Sigmoid colon (tissue), 7 donors: Measurements from ENCODE around the gene ENAM. TPM values are rescaled to one million over a fixed set of nuclear protein-coding genes. Genes with fewer than 3 reads are reported as not detected.

Experiments used
- DNase-seq: peaks from one replicate; pipeline ENCODE4 v3.0.0-alpha.2; 2019
- H3K27ac ChIP-seq, 4 donors: fragments of 200-600 bp; sonication (generic); one replicate each; pipeline ENCODE4 v1.5.1; 2016 to 2019; ENCODE audit warnings: mild to moderate bottlenecking in 1 of 4
- H3K27me3 ChIP-seq, 3 donors: fragments of 200-600 bp; sonication (generic); one replicate each; pipeline ENCODE4 v1.5.1; 2019; ENCODE audit warnings: mild to moderate bottlenecking in 1 of 3
- H3K36me3 ChIP-seq, 4 donors: fragments of 200-600 bp; sonication (generic); one replicate each; pipeline ENCODE4 v1.5.1; 2016 to 2019
- H3K4me1 ChIP-seq, 4 donors: fragments of 200-600 bp; sonication (generic); one replicate each; pipeline ENCODE4 v1.5.1; 2017 to 2019
- H3K4me3 ChIP-seq, 4 donors: fragments of 200-600 bp; sonication (generic); one replicate each; pipeline ENCODE4 v1.5.1; 2017 to 2019; ENCODE audit warnings: mild to moderate bottlenecking in 2 of 4, moderate library complexity in 1 of 4
- H3K9me3 ChIP-seq, 4 donors: fragments of 200-600 bp in 3 of 4; sonication (generic) in 3 of 4; one replicate each; pipeline versions ENCODE4 v1.5.1 to v1.6.1; 2013 to 2019
- CTCF ChIP-seq, 4 experiments: fragments of 450-650 bp in 3 of 4; fragments of 200-600 bp in 1 of 4; IDR thresholded peaks; one replicate each; pipeline ENCODE4 v1.5.1; 2016 to 2019; ENCODE audit warnings: antibody characterized with exemption in 4 of 4, mild to moderate bottlenecking in 3 of 4, moderate library complexity in 2 of 4
- EP300 ChIP-seq, 4 donors: sonication (generic); formaldehyde crosslinking; IDR thresholded peaks; one replicate each; pipeline ENCODE4 v1.6.1; 2017; ENCODE audit warnings: antibody characterized with exemption in 4 of 4
- POLR2A ChIP-seq, 2 donors: fragments of 450-650 bp; IDR thresholded peaks; one replicate each; pipeline ENCODE4 v1.6.1; 2016; ENCODE audit warnings: antibody characterized with exemption in 2 of 2, mild to moderate bottlenecking in 2 of 2, moderate library complexity in 2 of 2
- POLR2AphosphoS5 ChIP-seq, 4 donors: sonication (generic); formaldehyde crosslinking; IDR thresholded peaks; one replicate each; pipeline ENCODE4 v1.6.1; 2017; ENCODE audit warnings: antibody characterized with exemption in 4 of 4
- WGBS, 2 donors: extraction: QIAGEN DNeasy Blood & Tissue Kit; methylation state at CpG; one replicate each; pipeline ENCODE4 v1.1.7; 2013; 5-methylcytosine and 5-hydroxymethylcytosine counted together
- intact Hi-C: fragments of 100-400 bp; cut with DNase I; formaldehyde crosslinking; loops from one replicate; pipeline ENCODE4 v1.15.1; 2023
- polyA plus RNA-seq, 3 donors: library from polyadenylated mRNA; stranded (reverse); fragments of 200-250 nt; gene quantifications; one replicate each; pipeline ENCODE4 v1.2.3, GENCODE V29; 2013
- total RNA-seq, 4 donors: library from RNA; depleted of rRNA; stranded (reverse); fragments of >200 nt; gene quantifications; one replicate each; pipeline ENCODE4 v1.1.0, GENCODE V29; 2016
- donor health status: healthy with polysubstance abuse.
- donor health status: Bipolar disorder and iron deficiency.
- donor health status: healthy.

ENAM gene
- total and polyA plus RNA-seq, 7 donors = under 0.01 to 0.28 TPM; not detected in 5

DNA sequence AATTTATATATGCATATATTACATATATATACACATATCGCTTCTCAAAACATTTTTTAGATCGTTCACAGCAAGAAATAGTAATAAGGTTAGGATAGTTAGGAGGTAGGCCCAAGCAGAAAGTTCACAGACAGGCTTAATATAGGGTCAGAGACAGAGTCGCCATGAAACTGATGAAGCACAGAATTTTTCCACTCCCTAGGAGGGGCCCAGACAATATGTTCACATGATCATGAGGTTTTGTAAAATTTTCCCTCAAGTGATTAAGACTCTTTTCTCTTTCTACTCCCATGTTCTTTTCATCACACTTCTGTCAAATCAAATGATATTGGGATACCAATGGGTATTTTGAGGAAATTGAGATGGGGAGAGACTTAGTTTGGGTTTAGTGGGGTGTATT is 5.2 kb upstream of the ENAM start:
- 94 to 95% methylated on average over 3 of the region's 3 CpGs for WGBS, 2 donors
- DNase-seq = no peak
- H3K27me3 ChIP-seq = no peaks in the 10 kb centered on the region
- H3K27ac ChIP-seq = no peak overlapping the region
- H3K4me1 ChIP-seq = no peaks in the 10 kb centered on the region
- H3K9me3 ChIP-seq = no peaks in the 10 kb centered on the region
- H3K4me3 ChIP-seq = no peak overlapping the region
- H3K36me3 ChIP-seq = no peaks in the 10 kb centered on the region
- intact Hi-C loops = no loop called here
- TF ChIP-seq CTCF (IDR thresholded peaks at IDR 0.05) (no peak), POLR2AphosphoS5 (IDR thresholded peaks at IDR 0.05) (no peak), EP300 (IDR thresholded peaks at IDR 0.05) (no peak), POLR2A (IDR thresholded peaks at IDR 0.05) (no peak)

DNA sequence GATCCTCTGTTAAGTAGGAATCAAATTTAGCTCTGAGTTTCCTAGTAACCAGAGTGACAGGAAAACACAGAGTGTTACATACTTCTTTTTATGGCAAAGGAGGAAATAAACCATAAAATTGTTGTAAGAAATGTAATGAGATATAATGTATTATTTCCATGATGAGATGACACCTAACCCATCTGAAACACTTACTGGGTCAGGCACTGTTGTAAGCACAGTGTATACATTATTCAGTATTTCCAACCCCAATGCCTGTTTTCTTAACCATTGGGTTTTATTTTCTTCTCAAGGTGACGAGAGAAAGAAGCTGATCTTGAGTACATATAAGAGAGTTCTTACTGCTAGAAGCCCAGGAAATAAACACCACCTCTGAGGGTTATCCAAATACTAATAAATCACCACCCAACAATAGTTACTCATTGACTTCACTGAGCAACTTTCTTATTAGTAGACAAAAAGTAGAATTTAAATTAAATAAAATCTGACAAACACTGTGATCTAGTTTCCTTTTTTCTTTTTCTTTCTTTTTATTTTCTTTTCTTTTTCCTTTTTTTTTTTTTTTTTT is 4.2 kb upstream of the ENAM start:
- no peak overlapping the region for H3K27ac ChIP-seq
- TF ChIP-seq POLR2A (IDR thresholded peaks at IDR 0.05) = no peak
- TF ChIP-seq POLR2AphosphoS5 (IDR thresholded peaks at IDR 0.05) = no peak
- no peak for TF ChIP-seq CTCF (IDR thresholded peaks at IDR 0.05)
- TF ChIP-seq EP300 (IDR thresholded peaks at IDR 0.05) = no peak
- H3K4me1 ChIP-seq = no peaks in the 10 kb centered on the region
- H3K9me3 ChIP-seq = no peaks in the 10 kb centered on the region
- no peaks in the 10 kb centered on the region for H3K36me3 ChIP-seq
- WGBS, 2 donors = 8 to 57% methylated on average over 1 of the region's 1 CpG
- H3K27me3 ChIP-seq = no peaks in the 10 kb centered on the region
- no peak overlapping the region for H3K4me3 ChIP-seq
- intact Hi-C loops = no loop called here
- DNase-seq = no peak

DNA sequence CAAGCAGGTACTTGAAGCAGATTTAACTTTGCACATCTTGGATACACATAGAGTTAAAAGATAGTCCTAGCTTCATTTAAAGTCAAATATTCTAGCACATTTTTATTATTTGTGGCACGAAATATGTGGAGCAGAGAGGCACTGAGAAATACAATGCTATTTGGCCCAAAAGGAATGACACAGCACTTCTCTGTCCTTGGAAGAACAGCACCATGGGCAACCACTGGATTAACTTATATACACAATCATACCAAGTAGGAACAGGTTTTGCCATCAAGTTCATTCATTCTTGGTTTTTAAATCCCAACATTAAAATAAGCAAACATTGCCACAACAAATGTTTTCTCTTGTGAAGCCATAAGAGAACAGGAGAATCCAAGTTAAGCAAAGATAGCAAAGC is 924 bp upstream of the ENAM start:
- H3K27ac ChIP-seq = no peak overlapping the region
- intact Hi-C loops = no loop called here
- no peak for DNase-seq
- no peaks in the 10 kb centered on the region for H3K27me3 ChIP-seq
- TF ChIP-seq CTCF (IDR thresholded peaks at IDR 0.05) = no peak
- TF ChIP-seq EP300 (IDR thresholded peaks at IDR 0.05) = no peak
- TF ChIP-seq POLR2AphosphoS5 (IDR thresholded peaks at IDR 0.05) = no peak
- no peak for TF ChIP-seq POLR2A (IDR thresholded peaks at IDR 0.05)
- no peaks in the 10 kb centered on the region for H3K4me1 ChIP-seq
- H3K36me3 ChIP-seq = no peaks in the 10 kb centered on the region
- whole genome bisulfite sequencing, 2 donors = 88 to 92% methylated on average over 1 of the region's 1 CpG
- no peaks in the 10 kb centered on the region for H3K9me3 ChIP-seq
- H3K4me3 ChIP-seq = no peak overlapping the region

GRCh38 chr4:70629469-70630090 is 1.0 kb downstream of the ENAM start:
- WGBS, 2 donors = 82 to 94% methylated on average over 1 of the region's 1 CpG
- intact Hi-C loops = no loop called here
- Histone ChIP-seq H3K27ac (no peak overlapping the region), H3K4me3 (no peak overlapping the region), H3K9me3 (no peaks in the 10 kb centered on the region), H3K4me1 (no peaks in the 10 kb centered on the region), H3K36me3 (no peaks in the 10 kb centered on the region), H3K27me3 (no peaks in the 10 kb centered on the region)
- TF ChIP-seq EP300 (IDR thresholded peaks at IDR 0.05) (no peak), CTCF (IDR thresholded peaks at IDR 0.05) (no peak), POLR2AphosphoS5 (IDR thresholded peaks at IDR 0.05) (no peak), POLR2A (IDR thresholded peaks at IDR 0.05) (no peak)
- no peak for DNase-seq

DNA sequence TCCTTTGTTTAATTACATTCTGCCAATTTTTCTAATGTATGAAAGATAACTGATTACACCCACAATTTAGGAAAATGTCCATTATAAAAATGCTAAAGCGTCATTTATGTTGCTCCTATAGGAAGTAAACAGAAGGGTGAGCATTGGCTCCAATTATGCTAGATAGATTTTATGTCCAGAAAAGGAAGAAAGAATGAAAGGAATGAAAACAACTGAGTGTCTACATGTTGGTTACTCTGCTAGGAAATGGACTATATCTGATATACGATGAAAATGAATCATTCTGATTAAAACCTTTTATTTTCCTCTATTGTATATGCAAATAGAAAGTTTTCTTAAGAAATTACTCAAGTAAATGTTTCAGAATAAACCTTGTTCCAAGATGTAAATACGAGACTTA is 1.6 kb downstream of the ENAM start:
- no peaks in the 10 kb centered on the region for H3K9me3 ChIP-seq
- no peaks in the 10 kb centered on the region for H3K36me3 ChIP-seq
- H3K4me3 ChIP-seq = no peak overlapping the region
- no peak overlapping the region for H3K27ac ChIP-seq
- no peak for TF ChIP-seq POLR2AphosphoS5 (IDR thresholded peaks at IDR 0.05)
- no peak for TF ChIP-seq POLR2A (IDR thresholded peaks at IDR 0.05)
- no peak for TF ChIP-seq EP300 (IDR thresholded peaks at IDR 0.05)
- no peak for TF ChIP-seq CTCF (IDR thresholded peaks at IDR 0.05)
- no peaks in the 10 kb centered on the region for H3K4me1 ChIP-seq
- H3K27me3 ChIP-seq = no peaks in the 10 kb centered on the region
- WGBS, 2 donors = 78 to 79% methylated on average over 3 of the region's 3 CpGs
- DNase-seq = no peak
- intact Hi-C loops = no loop called here
